A549 (cell line): ENCODE results near the gene ZNF599. TPM values are rescaled to one million over a fixed set of nuclear protein-coding genes. Genes with fewer than 3 reads are reported as not detected.
A peak's percentile ranks its signal among the peaks of the same experiment; 100 is the strongest.

Experiments
- ATAC-seq, 2 experiments: fragments of 200-7000 bp in 1 of 2; fragments of >200 bp in 1 of 2; cut with Nextera tagmentation in 1 of 2; cut with Tn5 transposase in 1 of 2; 3 replicates each; pipeline versions ENCODE4 v1.8.0 to v1.9.1; 2018 to 2020; ENCODE audit warnings: mild to moderate bottlenecking in 1 of 2, moderate library complexity in 1 of 2
- CTCF ChIA-PET: fragments of 300-600 bp; sonication (Branson Sonifier 250); formaldehyde crosslinking; extraction: SDS; loops from one replicate; lab custom pipeline; 2021; ENCODE audit warnings: antibody characterized with exemption, inconsistent platforms; lab: Yijun Ruan, JAX
- POLR2A ChIA-PET: fragments of 350-600 bp; formaldehyde crosslinking; extraction: SDS; loops from one replicate; lab custom pipeline; 2021; ENCODE audit warnings: antibody characterized with exemption, inconsistent platforms; lab: Yijun Ruan, JAX
- DNase-seq, 2 experiments: peaks; one replicate each; pipeline versions ENCODE4 v3.0.0 to v3.0.0-alpha.2; 2011 to 2016; ENCODE audit warnings: low read depth in 1 of 2, low spot score in 1 of 2
- FAIRE-seq: peaks from 2 replicates; lab custom pipeline; 2011; peaks lifted over from hg19 to GRCh38; lab: Jason Lieb, UNC
- H3K27ac ChIP-seq, 2 experiments: fragments of >200 bp; sonication (Bioruptor Twin); formaldehyde crosslinking; 3 replicates each; pipeline ENCODE4 v1.5.1; 2016 to 2017
- H3K4me1 ChIP-seq: fragments of >200 bp; sonication (Bioruptor Twin); formaldehyde crosslinking; 3 replicates; pipeline ENCODE4 v1.6.1; 2016
- H3K4me2 ChIP-seq: fragments of >200 bp; sonication (Bioruptor Twin); formaldehyde crosslinking; 3 replicates; pipeline ENCODE4 v1.6.1; 2016
- H3K4me3 ChIP-seq: fragments of >200 bp; sonication (Bioruptor Twin); formaldehyde crosslinking; 3 replicates; pipeline ENCODE4 v1.5.1; 2016
- H3K9me3 ChIP-seq: fragments of >200 bp; sonication (Bioruptor Twin); formaldehyde crosslinking; 3 replicates; pipeline ENCODE4 v1.6.1; 2016
- BHLHE40 ChIP-seq: IDR thresholded peaks from 2 replicates; pipeline ENCODE4 v1.6.1; 2012; ENCODE audit warnings: low read depth, low read length, inconsistent platforms
- CBX2 ChIP-seq: fragments of 200-600 bp; sonication (generic); IDR thresholded peaks from 2 replicates; pipeline ENCODE4 v1.6.1; 2016; ENCODE audit warnings: low read depth, mild to moderate bottlenecking, borderline replicate concordance
- CBX8 ChIP-seq: fragments of 200-600 bp; sonication (generic); IDR thresholded peaks from 2 replicates; pipeline ENCODE4 v1.6.1; 2016
- CEBPB ChIP-seq, 2 experiments: fragments of >200 bp in 1 of 2; sonication (Bioruptor Twin) in 1 of 2; formaldehyde crosslinking in 1 of 2; IDR thresholded peaks; 2 replicates each; pipeline ENCODE4 v1.6.1; 2012 to 2016
- CHD2 ChIP-seq: fragments of 150-350 bp; IDR thresholded peaks from 2 replicates; pipeline ENCODE4 v1.6.1; 2014; ENCODE audit warnings: low read length; ENCODE audit not compliant: partially characterized antibody
- CHD4 ChIP-seq: fragments of 200-600 bp; sonication (generic); IDR thresholded peaks from 2 replicates; pipeline ENCODE4 v1.6.1; 2016; ENCODE audit warnings: antibody characterized with exemption, mild to moderate bottlenecking, borderline replicate concordance
- EHF ChIP-seq: fragments of 250-450 bp; sonication (Bioruptor Pico); IDR thresholded peaks from 2 replicates; pipeline ENCODE4 v1.5.0; 2020; ENCODE audit warnings: mild to moderate bottlenecking
- EHMT2 ChIP-seq: fragments of 200-600 bp; sonication (generic); IDR thresholded peaks from 2 replicates; pipeline ENCODE4 v1.6.1; 2016; ENCODE audit warnings: antibody characterized with exemption, low read depth, mild to moderate bottlenecking, moderate library complexity
- FOSB ChIP-seq: fragments of 250-450 bp; sonication (Bioruptor Pico); IDR thresholded peaks from 2 replicates; pipeline ENCODE4 v1.5.0; 2020; ENCODE audit warnings: mild to moderate bottlenecking, moderate library complexity
- FOSL2 ChIP-seq, 2 experiments: fragments of 450-650 bp in 1 of 2; fragments of >200 bp in 1 of 2; sonication (Bioruptor Twin) in 1 of 2; formaldehyde crosslinking; IDR thresholded peaks; 2 replicates each; pipeline versions ENCODE4 v1.5.0 to v1.6.1; 2016 to 2020; ENCODE audit warnings: mild to moderate bottlenecking in 1 of 2, moderate library complexity in 1 of 2
- FOXS1 ChIP-seq: fragments of 250-450 bp; sonication (Bioruptor Pico); IDR thresholded peaks from 2 replicates; pipeline ENCODE4 v1.5.0; 2020; ENCODE audit warnings: mild to moderate bottlenecking, moderate library complexity
- HDAC2 ChIP-seq: fragments of 200-600 bp; sonication (generic); IDR thresholded peaks from 2 replicates; pipeline ENCODE4 v1.6.1; 2016
- HOXB13 ChIP-seq: fragments of 250-450 bp; sonication (Bioruptor Pico); IDR thresholded peaks from 2 replicates; pipeline ENCODE4 v1.5.0; 2020; ENCODE audit warnings: low read depth, mild to moderate bottlenecking, moderate library complexity
- JUN ChIP-seq, 2 experiments: fragments of >200 bp; sonication (Bioruptor Twin); formaldehyde crosslinking; IDR thresholded peaks; 2 replicates in 1 of 2; 3 replicates in 1 of 2; pipeline ENCODE4 v1.6.1; 2016 to 2017
- MAFK ChIP-seq: fragments of 450-650 bp; IDR thresholded peaks from 2 replicates; pipeline ENCODE4 v1.6.1; 2014; ENCODE audit not compliant: partially characterized antibody
- NFE2L2 ChIP-seq: fragments of 150-350 bp; conservative IDR thresholded peaks from 2 replicates; pipeline ENCODE4 v1.6.1; 2014; ENCODE audit warnings: low read length
- NR3C1 ChIP-seq: fragments of >200 bp; sonication (Bioruptor Twin); formaldehyde crosslinking; IDR thresholded peaks from 3 replicates; pipeline ENCODE4 v1.6.1; 2017
- PHF8 ChIP-seq: fragments of 200-600 bp; sonication (generic); IDR thresholded peaks from 2 replicates; pipeline ENCODE4 v1.6.1; 2016; ENCODE audit warnings: low read depth, mild to moderate bottlenecking, antibody characterized with exemption, moderate library complexity, borderline replicate concordance
- POLR2A ChIP-seq: IDR thresholded peaks from 2 replicates; pipeline ENCODE4 v1.6.1; 2012; ENCODE audit warnings: mild to moderate bottlenecking, low read length
- RAD21 ChIP-seq, 2 experiments: fragments of >200 bp in 1 of 2; sonication (Bioruptor Twin) in 1 of 2; formaldehyde crosslinking in 1 of 2; IDR thresholded peaks in 1 of 2; conservative IDR thresholded peaks in 1 of 2; 2 replicates in 1 of 2; 3 replicates in 1 of 2; pipeline ENCODE4 v1.6.1; 2012 to 2018; ENCODE audit warnings: inconsistent platforms in 1 of 2
- RARB ChIP-seq: fragments of 250-450 bp; sonication (Bioruptor Pico); IDR thresholded peaks from 2 replicates; pipeline ENCODE4 v1.8.0; 2021; ENCODE audit warnings: mild to moderate bottlenecking, moderate library complexity
- RFX5 ChIP-seq: fragments of 450-650 bp; IDR thresholded peaks from 2 replicates; pipeline ENCODE4 v1.7.1; 2014; ENCODE audit warnings: antibody characterized with exemption, mild to moderate bottlenecking, moderate library complexity
- SMC3 ChIP-seq: fragments of >200 bp; sonication (Bioruptor Twin); formaldehyde crosslinking; IDR thresholded peaks from 3 replicates; pipeline ENCODE4 v1.6.1; 2018; ENCODE audit warnings: inconsistent platforms
- TFCP2L1 ChIP-seq: fragments of 250-450 bp; sonication (Bioruptor Pico); IDR thresholded peaks from 2 replicates; pipeline ENCODE4 v1.5.0; 2021; ENCODE audit warnings: mild to moderate bottlenecking
- TP53 ChIP-seq: fragments of 250-450 bp; sonication (Bioruptor Pico); IDR thresholded peaks from 2 replicates; pipeline ENCODE4 v1.5.0; 2021; ENCODE audit warnings: mild to moderate bottlenecking, moderate library complexity
- ZC3H11A ChIP-seq: fragments of 450-650 bp; IDR thresholded peaks from 2 replicates; pipeline ENCODE4 v1.6.1; 2014; ENCODE audit warnings: antibody characterized with exemption, mild to moderate bottlenecking
- ZFP36 ChIP-seq: fragments of 450-650 bp; IDR thresholded peaks from 2 replicates; pipeline ENCODE4 v1.6.1; 2014; ENCODE audit warnings: borderline replicate concordance; ENCODE audit not compliant: partially characterized antibody
- WGBS: methylation state at CpG from one replicate; pipeline ENCODE4 v1.1.6; 2017; ENCODE audit errors: missing lambda C conversion rate; 5-methylcytosine and 5-hydroxymethylcytosine counted together
- polyA plus RNA-seq, 4 experiments: library from polyadenylated mRNA; depleted of rRNA in 3 of 4; stranded (reverse); fragments of >200 nt; fragmentation: RNase III in 1 of 4; extraction: RNeasy Plus Mini Kit Qiagen cat#74134 plus additional on column Dnase treatment in 1 of 4; gene quantifications; 2 replicates in 3 of 4; 3 replicates in 1 of 4; pipeline ENCODE4 v1.2.3, GENCODE V29; 2011 to 2017
- TF ChIP-seq, protein P1 (sequence below): fragments of 450-650 bp; IDR thresholded peaks from 2 replicates; pipeline ENCODE4 v1.6.1; 2014; ENCODE audit warnings: antibody characterized with exemption
- TF ChIP-seq, protein P2 (sequence below): fragments of 250-450 bp; sonication (Bioruptor Pico); IDR thresholded peaks from 2 replicates; pipeline ENCODE4 v1.5.0; 2021; ENCODE audit warnings: mild to moderate bottlenecking, moderate library complexity, borderline replicate concordance
- TF ChIP-seq, protein P3 (sequence below): IDR thresholded peaks from 2 replicates; pipeline ENCODE4 v1.6.1; 2012
- TF ChIP-seq, protein P4 (sequence below): fragments of >200 bp; sonication (Bioruptor Twin); formaldehyde crosslinking; IDR thresholded peaks from 3 replicates; pipeline ENCODE4 v1.5.1; 2016

ZNF599 gene
- polyA plus RNA-seq, 2 of the 4 experiments (the other 2 are of a cell fraction), result 2.6 to 3.9 TPM

DNA sequence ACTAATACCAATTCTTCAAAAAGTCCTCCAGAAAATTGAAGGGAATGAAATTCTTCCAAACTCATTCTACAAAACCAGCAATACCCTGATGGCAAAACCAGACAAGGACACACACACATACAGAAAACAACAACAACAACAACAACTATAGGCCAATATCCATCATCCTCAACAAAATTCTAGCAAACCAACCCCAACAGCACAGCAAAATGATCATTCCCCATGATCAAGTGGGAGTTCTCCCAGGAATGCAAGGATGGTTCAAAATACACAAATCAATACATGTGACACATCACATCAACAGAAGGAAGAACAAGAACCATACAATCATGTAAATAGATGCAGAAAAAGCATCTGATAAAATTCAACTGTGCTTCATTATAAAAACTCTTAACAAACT is 57.7 kb downstream of the ZNF599 start:
- Histone ChIP-seq H3K4me3 (no peak overlapping the region), H3K9me3 (peaks cover 67% of the 10 kb centered on the region)
- CTCF ChIA-PET, result interaction anchor here (1.0 kb wide), 1 partner anchor 76 kb away, joined by 5 read pairs; no protein-coding TSS in a partner anchor
- FAIRE-seq, result peak; percentile 96
- no peak for TF ChIP-seq RARB (CRISPR knock-in tag)
- no peak for TF ChIP-seq JUN (IDR thresholded peaks at IDR 0.05)
- TF ChIP-seq PHF8, result no peak
- TF ChIP-seq, protein P1, sequence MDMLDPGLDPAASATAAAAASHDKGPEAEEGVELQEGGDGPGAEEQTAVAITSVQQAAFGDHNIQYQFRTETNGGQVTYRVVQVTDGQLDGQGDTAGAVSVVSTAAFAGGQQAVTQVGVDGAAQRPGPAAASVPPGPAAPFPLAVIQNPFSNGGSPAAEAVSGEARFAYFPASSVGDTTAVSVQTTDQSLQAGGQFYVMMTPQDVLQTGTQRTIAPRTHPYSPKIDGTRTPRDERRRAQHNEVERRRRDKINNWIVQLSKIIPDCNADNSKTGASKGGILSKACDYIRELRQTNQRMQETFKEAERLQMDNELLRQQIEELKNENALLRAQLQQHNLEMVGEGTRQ, result no peak
- TF ChIP-seq HDAC2, result no peak
- no peak for TF ChIP-seq CBX2
- no peak for TF ChIP-seq CHD4
- no peak for TF ChIP-seq RFX5
- no peak for TF ChIP-seq BHLHE40
- TF ChIP-seq CHD2, result no peak
- no peak for TF ChIP-seq TP53 (CRISPR knock-in tag)
- TF ChIP-seq ZFP36, result no peak
- TF ChIP-seq, protein P2, sequence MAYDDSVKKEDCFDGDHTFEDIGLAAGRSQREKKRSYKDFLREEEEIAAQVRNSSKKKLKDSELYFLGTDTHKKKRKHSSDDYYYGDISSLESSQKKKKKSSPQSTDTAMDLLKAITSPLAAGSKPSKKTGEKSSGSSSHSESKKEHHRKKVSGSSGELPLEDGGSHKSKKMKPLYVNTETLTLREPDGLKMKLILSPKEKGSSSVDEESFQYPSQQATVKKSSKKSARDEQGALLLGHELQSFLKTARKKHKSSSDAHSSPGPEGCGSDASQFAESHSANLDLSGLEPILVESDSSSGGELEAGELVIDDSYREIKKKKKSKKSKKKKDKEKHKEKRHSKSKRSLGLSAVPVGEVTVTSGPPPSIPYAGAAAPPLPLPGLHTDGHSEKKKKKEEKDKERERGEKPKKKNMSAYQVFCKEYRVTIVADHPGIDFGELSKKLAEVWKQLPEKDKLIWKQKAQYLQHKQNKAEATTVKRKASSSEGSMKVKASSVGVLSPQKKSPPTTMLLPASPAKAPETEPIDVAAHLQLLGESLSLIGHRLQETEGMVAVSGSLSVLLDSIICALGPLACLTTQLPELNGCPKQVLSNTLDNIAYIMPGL, result no peak
- TF ChIP-seq MAFK, result no peak
- TF ChIP-seq, protein P3, sequence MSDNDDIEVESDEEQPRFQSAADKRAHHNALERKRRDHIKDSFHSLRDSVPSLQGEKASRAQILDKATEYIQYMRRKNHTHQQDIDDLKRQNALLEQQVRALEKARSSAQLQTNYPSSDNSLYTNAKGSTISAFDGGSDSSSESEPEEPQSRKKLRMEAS, result no peak
- no peak for TF ChIP-seq SMC3
- TF ChIP-seq ZC3H11A, result no peak
- TF ChIP-seq, all 56 proteins: peak for 0
- POLR2A ChIA-PET, result no interaction called here
- Histone ChIP-seq H3K4me1 (no peaks in the 10 kb centered on the region), H3K27ac (no peak overlapping the region), H3K4me2 (no peak overlapping the region)
- ATAC-seq (no peak), DNase-seq (no peak)

DNA sequence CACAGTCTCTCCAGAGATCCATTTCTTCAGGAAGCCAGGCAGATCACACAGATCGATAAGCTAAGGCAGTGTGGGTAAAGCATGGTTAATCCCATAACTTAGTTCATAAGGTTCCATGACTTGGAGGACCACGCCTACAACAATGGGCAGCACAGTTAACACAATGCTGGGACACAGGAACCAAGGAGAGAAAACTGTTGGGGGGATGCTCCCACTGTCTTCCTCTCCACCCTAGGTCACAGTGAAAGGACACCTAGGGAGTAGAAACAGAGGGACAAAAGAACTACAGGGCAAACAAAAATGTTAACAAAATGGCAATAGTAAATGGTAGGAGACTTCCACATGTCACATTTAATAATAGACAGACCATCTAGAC is 59.8 kb downstream of the ZNF599 start:
- peak in 1 of 2 experiments; percentile 34 for DNase-seq
- WGBS, result 41% methylated on average over 2 of the region's 2 CpGs
- Histone ChIP-seq H3K27ac (no peak overlapping the region), H3K9me3 (peaks cover 68% of the 10 kb centered on the region), H3K4me3 (no peak overlapping the region), H3K4me2 (no peak overlapping the region), H3K4me1 (no peaks in the 10 kb centered on the region)
- no peak for TF ChIP-seq RAD21 (conservative IDR thresholded peaks at IDR 0.05 in 1 of 2, IDR thresholded peaks at IDR 0.05 in 1 of 2)
- TF ChIP-seq ZFP36, result no peak
- no peak for TF ChIP-seq FOSL2 (IDR thresholded peaks at IDR 0.05)
- TF ChIP-seq FOSL2 (CRISPR knock-in tag; IDR thresholded peaks at IDR 0.05), result no peak
- no peak for TF ChIP-seq TFCP2L1 (CRISPR knock-in tag)
- TF ChIP-seq NFE2L2, result no peak
- no peak for TF ChIP-seq NR3C1
- no peak for TF ChIP-seq EHMT2
- TF ChIP-seq HDAC2, result no peak
- no peak for TF ChIP-seq POLR2A
- TF ChIP-seq, protein P4, sequence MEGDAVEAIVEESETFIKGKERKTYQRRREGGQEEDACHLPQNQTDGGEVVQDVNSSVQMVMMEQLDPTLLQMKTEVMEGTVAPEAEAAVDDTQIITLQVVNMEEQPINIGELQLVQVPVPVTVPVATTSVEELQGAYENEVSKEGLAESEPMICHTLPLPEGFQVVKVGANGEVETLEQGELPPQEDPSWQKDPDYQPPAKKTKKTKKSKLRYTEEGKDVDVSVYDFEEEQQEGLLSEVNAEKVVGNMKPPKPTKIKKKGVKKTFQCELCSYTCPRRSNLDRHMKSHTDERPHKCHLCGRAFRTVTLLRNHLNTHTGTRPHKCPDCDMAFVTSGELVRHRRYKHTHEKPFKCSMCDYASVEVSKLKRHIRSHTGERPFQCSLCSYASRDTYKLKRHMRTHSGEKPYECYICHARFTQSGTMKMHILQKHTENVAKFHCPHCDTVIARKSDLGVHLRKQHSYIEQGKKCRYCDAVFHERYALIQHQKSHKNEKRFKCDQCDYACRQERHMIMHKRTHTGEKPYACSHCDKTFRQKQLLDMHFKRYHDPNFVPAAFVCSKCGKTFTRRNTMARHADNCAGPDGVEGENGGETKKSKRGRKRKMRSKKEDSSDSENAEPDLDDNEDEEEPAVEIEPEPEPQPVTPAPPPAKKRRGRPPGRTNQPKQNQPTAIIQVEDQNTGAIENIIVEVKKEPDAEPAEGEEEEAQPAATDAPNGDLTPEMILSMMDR, result no peak
- TF ChIP-seq BHLHE40, result no peak
- no peak for TF ChIP-seq CBX8
- TF ChIP-seq, protein P1, result no peak
- TF ChIP-seq ZC3H11A, result no peak
- TF ChIP-seq HOXB13 (CRISPR knock-in tag), result no peak
- TF ChIP-seq, protein P3, result no peak
- no peak for TF ChIP-seq FOSB
- TF ChIP-seq CEBPB (IDR thresholded peaks at IDR 0.05), result no peak
- no peak for TF ChIP-seq EHF
- no peak for TF ChIP-seq FOXS1 (CRISPR knock-in tag)
- POLR2A ChIA-PET, result no interaction called here
- CTCF ChIA-PET, result interaction anchor here (0.6 to 5.1 kb wide), 46 partner anchors 9 to 1307 kb away, joined by 3 to 42 read pairs (median 4); partner anchors contain the start of gene ZNF181
- FAIRE-seq, result no peak
- ATAC-seq, result 0 out of 6 replicates have a peak, but pooled peaks of 1 of the 2 experiments have one; percentile 23
